Measurements from ENCODE around the gene FKBP5.
A peak's percentile ranks its signal among the peaks of the same experiment; 100 is the strongest.
"Not testable (repeated sequence)": the region's sequence is repeated elsewhere in the genome, so short reads cannot be mapped to it uniquely, and the experiment has no call there.

Gene FKBP5

GRCh38 chr6:35607517-35608233 is 81.0 kb downstream of the FKBP5 start:
- no peak for DNase-seq

- DNase-seq, result no peak
Measured at GRCh38 chr6:35605600-35605999, 83.1 kb downstream of the FKBP5 start.

- no peak for DNase-seq
Measured at GRCh38 chr6:35603326-35604202, 85.2 kb downstream of the FKBP5 start.

GRCh38 chr6:35602133-35602946 is 86.4 kb downstream of the FKBP5 start:
- DNase-seq, result no peak

- peak; percentile 67 for DNase-seq
Measured at GRCh38 chr6:35601331-35602132, 87.2 kb downstream of the FKBP5 start.

- DNase-seq, result no peak
Measured at GRCh38 chr6:35600659-35601125, 88.0 kb downstream of the FKBP5 start.

- no peak for DNase-seq
Measured at GRCh38 chr6:35599761-35600658, 88.7 kb downstream of the FKBP5 start.

- not testable (repeated sequence) for DNase-seq
Measured at GRCh38 chr6:35598621-35599020, 90.1 kb downstream of the FKBP5 start.

GRCh38 chr6:35596448-35597442 is 92.0 kb downstream of the FKBP5 start:
- no peak for DNase-seq

- no peak for DNase-seq
Measured at GRCh38 chr6:35594503-35595186, 94.1 kb downstream of the FKBP5 start.

GRCh38 chr6:35592178-35592577 is 96.5 kb downstream of the FKBP5 start:
- DNase-seq, result no peak

GRCh38 chr6:35590622-35591066 is 98.1 kb downstream of the FKBP5 start:
- no peak for DNase-seq

- DNase-seq, result no peak
Measured at GRCh38 chr6:35589904-35590303, 98.8 kb downstream of the FKBP5 start.

- no peak for DNase-seq
Measured at GRCh38 chr6:35589201-35589739, 99.4 kb downstream of the FKBP5 start.

- no peak for DNase-seq
Measured at GRCh38 chr6:35587167-35587566, 101.5 kb downstream of the FKBP5 start.

GRCh38 chr6:35586542-35586941 is 102.2 kb downstream of the FKBP5 start:
- no peak for DNase-seq

GRCh38 chr6:35585658-35586057 is 103.1 kb downstream of the FKBP5 start:
- no peak for DNase-seq

GRCh38 chr6:35583893-35584688 is 104.6 kb downstream of the FKBP5 start:
- peak; percentile 78 for DNase-seq

All from activated gamma-delta T cell treated with Interleukin-2 at 50 U/mL for 16 hours (primary cell).